HG03521 (cell line): ENCODE results near the gene PLPP1.

Experiments
- ATAC-seq: cut with Tn5 transposase; IDR thresholded peaks from one replicate; pipeline ENCODE4 v1.9.1; 2021; ENCODE audit warnings: mild to moderate bottlenecking, moderate library complexity; ENCODE audit not compliant: unreplicated experiment

Gene PLPP1

GRCh38 chr5:55451976-55452375, 82.8 kb downstream of the PLPP1 start:
- no peak for ATAC-seq

- ATAC-seq = no peak
Measured at GRCh38 chr5:55450050-55450765, 84.6 kb downstream of the PLPP1 start.

GRCh38 chr5:55446640-55447351, 88.0 kb downstream of the PLPP1 start:
- ATAC-seq = no peak

GRCh38 chr5:55445791-55446190, 89.0 kb downstream of the PLPP1 start:
- ATAC-seq = no peak

- no peak for ATAC-seq
Measured at GRCh38 chr5:55441954-55442353, 92.8 kb downstream of the PLPP1 start.

GRCh38 chr5:55441107-55441771, 93.5 kb downstream of the PLPP1 start:
- no peak for ATAC-seq

- ATAC-seq = no peak
Measured at GRCh38 chr5:55440188-55440646, 94.5 kb downstream of the PLPP1 start.

GRCh38 chr5:55438998-55439397, 95.8 kb downstream of the PLPP1 start:
- no peak for ATAC-seq

GRCh38 chr5:55437859-55438206, 96.9 kb downstream of the PLPP1 start:
- no peak for ATAC-seq

GRCh38 chr5:55437452-55437851, 97.3 kb downstream of the PLPP1 start:
- no peak for ATAC-seq

GRCh38 chr5:55432549-55432948, 102.2 kb downstream of the PLPP1 start:
- no peak for ATAC-seq

- ATAC-seq = no peak
Measured at GRCh38 chr5:55429613-55430253, 105.0 kb downstream of the PLPP1 start.

- ATAC-seq = no peak
Measured at GRCh38 chr5:55429221-55429612, 105.5 kb downstream of the PLPP1 start.

GRCh38 chr5:55427157-55427556, 107.6 kb downstream of the PLPP1 start:
- ATAC-seq = no peak

- no peak for ATAC-seq
Measured at GRCh38 chr5:55426455-55426854, 108.3 kb downstream of the PLPP1 start.

GRCh38 chr5:55421074-55421529, 113.7 kb downstream of the PLPP1 start:
- ATAC-seq = peak; percentile 83

- no peak for ATAC-seq
Measured at GRCh38 chr5:55418994-55419968, 115.5 kb downstream of the PLPP1 start.

- no peak for ATAC-seq
Measured at GRCh38 chr5:55416306-55416705, 118.5 kb downstream of the PLPP1 start.

- ATAC-seq = no peak
Measured at GRCh38 chr5:55415071-55415470, 119.7 kb downstream of the PLPP1 start.

- ATAC-seq = no peak
Measured at GRCh38 chr5:55413644-55414043, 121.1 kb downstream of the PLPP1 start.
